HepG2 (cell line): ENCODE measurements around the gene BMP6. TPM values are rescaled to one million over a fixed set of nuclear protein-coding genes. Genes with fewer than 3 reads are reported as not detected.

ENCODE experiments used
- ATAC-seq: fragments of 200-7000 bp; cut with Tn5 transposase; 3 replicates; pipeline ENCODE4 v1.9.1; 2020; ENCODE audit warnings: mild to moderate bottlenecking, moderate library complexity
- BruUV-seq: library from RNA; stranded (reverse); fragments of 400-500 nt; replicated peaks from 2 replicates; lab custom pipeline; 2021; lab: Mats Ljungman, UMichigan
- CTCF ChIA-PET: fragments of 300-600 bp; formaldehyde crosslinking; extraction: SDS; loops from one replicate; lab custom pipeline; 2021; ENCODE audit warnings: low total read pairs, inconsistent platforms, low intra/inter-chr PET ratio; lab: Yijun Ruan, JAX
- POLR2A ChIA-PET: fragments of 350-600 bp; sonication (Branson Sonifier 250); formaldehyde crosslinking; loops from one replicate; lab custom pipeline; 2020; ENCODE audit warnings: antibody characterized with exemption, inconsistent platforms; lab: Yijun Ruan, JAX
- DNase-seq: peaks from one replicate; pipeline ENCODE4 v3.0.0-alpha.2; 2015; ENCODE audit warnings: low spot score
- FAIRE-seq: peaks from 3 replicates; lab custom pipeline; 2011; peaks lifted over from hg19 to GRCh38; lab: Jason Lieb, UNC
- H2AFZ ChIP-seq: one replicate; pipeline ENCODE4 v1.6.1; 2011; ENCODE audit warnings: low read length, inconsistent platforms
- H3K27ac ChIP-seq: fragments of 300-600 bp; 3 replicates; pipeline ENCODE4 v1.8.0; 2011; ENCODE audit warnings: mixed run types, mild to moderate bottlenecking, mixed read lengths, low read length, inconsistent platforms; ENCODE audit not compliant: insufficient read depth; ENCODE audit errors: extremely low read length
- H3K27me3 ChIP-seq, 2 experiments: fragments of 200-600 bp in 1 of 2; 2 replicates in 1 of 2; 3 replicates in 1 of 2; pipeline versions ENCODE4 v1.6.0 to v1.8.0; 2011; ENCODE audit warnings: low read length in 2 of 2, mild to moderate bottlenecking in 2 of 2, moderate library complexity in 2 of 2, inconsistent platforms in 1 of 2; ENCODE audit not compliant: insufficient read depth in 2 of 2, control insufficient read depth in 1 of 2
- H3K36me3 ChIP-seq, 2 experiments: fragments of 200-600 bp in 1 of 2; replicated peaks in 1 of 2; 2 replicates in 1 of 2; 3 replicates in 1 of 2; pipeline versions ENCODE4 v1.5.1 to v1.8.0; 2011; ENCODE audit warnings: low read length in 2 of 2, inconsistent platforms in 1 of 2; ENCODE audit not compliant: insufficient read depth in 2 of 2, control insufficient read depth in 1 of 2
- H3K4me1 ChIP-seq: 2 replicates; pipeline ENCODE4 v1.5.1; 2012; ENCODE audit warnings: low read length, inconsistent platforms; ENCODE audit not compliant: insufficient read depth
- H3K4me2 ChIP-seq: 2 replicates; pipeline ENCODE4 v1.6.0; 2011; ENCODE audit warnings: low read depth, low read length, inconsistent platforms
- H3K4me3 ChIP-seq, 3 experiments: fragments of 200-600 bp in 1 of 3; sonication (generic), shearing (Covaris generic) in 1 of 3; replicated peaks in 1 of 3; 2 replicates each; pipeline ENCODE4 v1.5.1; 2011 to 2016; ENCODE audit warnings: low read length in 3 of 3, inconsistent platforms in 2 of 3, low read depth in 2 of 3, mild to moderate bottlenecking in 2 of 3, control low read depth in 1 of 3, mixed read lengths in 1 of 3; ENCODE audit not compliant: insufficient read depth in 1 of 3
- H3K79me2 ChIP-seq: one replicate; pipeline ENCODE4 v1.6.1; 2011; ENCODE audit warnings: low read length, inconsistent platforms; ENCODE audit not compliant: insufficient read depth
- H3K9ac ChIP-seq: 2 replicates; pipeline ENCODE4 v1.6.0; 2011; ENCODE audit warnings: mild to moderate bottlenecking, low read depth, low read length, inconsistent platforms; ENCODE audit not compliant: insufficient read depth
- H3K9me3 ChIP-seq: 2 replicates; pipeline ENCODE4 v1.5.1; 2012; ENCODE audit warnings: mild to moderate bottlenecking, low read length
- H4K20me1 ChIP-seq: 2 replicates; pipeline ENCODE4 v1.6.0; 2011; ENCODE audit warnings: inconsistent platforms, mild to moderate bottlenecking, low read length, moderate library complexity; ENCODE audit not compliant: insufficient read depth
- DNMT3B ChIP-seq: conservative IDR thresholded peaks from 2 replicates; pipeline ENCODE4 v1.6.1; 2016; ENCODE audit warnings: missing biosample characterization, control low read depth
- POGZ ChIP-seq: sonication (generic); formaldehyde crosslinking; IDR thresholded peaks from 2 replicates; pipeline ENCODE4 v1.4.0; 2020; ENCODE audit warnings: mild to moderate bottlenecking, missing genetic modification reagents
- SNAPC4 ChIP-seq: sonication (generic); formaldehyde crosslinking; IDR thresholded peaks from 2 replicates; pipeline ENCODE4 v1.4.0; 2020; ENCODE audit warnings: mild to moderate bottlenecking, missing genetic modification reagents
- ZFP82 ChIP-seq: sonication (generic); formaldehyde crosslinking; IDR thresholded peaks from 2 replicates; pipeline ENCODE4 v1.5.1; 2020; ENCODE audit warnings: mild to moderate bottlenecking, missing genetic modification reagents, borderline replicate concordance
- ZNF260 ChIP-seq: sonication (generic); formaldehyde crosslinking; IDR thresholded peaks from 2 replicates; pipeline ENCODE4 v1.4.0; 2020; ENCODE audit warnings: missing genetic modification reagents, low read depth, mild to moderate bottlenecking, borderline replicate concordance
- ZNF317 ChIP-seq: sonication (generic); formaldehyde crosslinking; IDR thresholded peaks from 2 replicates; pipeline ENCODE4 v1.5.0; 2020; ENCODE audit warnings: mild to moderate bottlenecking, missing genetic modification reagents
- WGBS: methylation state at CpG from one replicate; pipeline ENCODE4 v1.1.6; 2017; ENCODE audit warnings: low lambda C conversion rate; 5-methylcytosine and 5-hydroxymethylcytosine counted together
- in situ Hi-C: cut with HindIII; loops from 2 replicates; pipeline ENCODE4 v1.10.0; 2017; ENCODE audit warnings: low pct_unique_long_range_greater_than_20kb; ENCODE audit not compliant: extremely low pct_ligation_motif_present
- intact Hi-C: fragments of 100-400 bp; cut with micrococcal nuclease; formaldehyde crosslinking; loops from one replicate; pipeline ENCODE4 v1.10.0; 2022; ENCODE audit not compliant: unreplicated experiment
- polyA plus RNA-seq, 8 experiments: library from polyadenylated mRNA; depleted of rRNA in 3 of 8; stranded (reverse) in 7 of 8; unstranded in 1 of 8; fragments of >200 nt; fragmentation: Illumina TruSeq in 4 of 8; extraction: Trizol in 4 of 8; gene quantifications; 2 replicates each; pipeline versions ENCODE4 v1.2.1 to v1.2.3, GENCODE V29; 2011 to 2016; ENCODE audit warnings: low read depth in 4 of 8, missing spikeins in 1 of 8, mixed read lengths in 1 of 8; ENCODE audit not compliant: insufficient read depth in 1 of 8
- total RNA-seq, 5 experiments: library from RNA; depleted of rRNA; stranded (reverse); fragments of >200 nt; fragmentation: Illumina TruSeq; extraction: Trizol; gene quantifications; 2 replicates each; pipeline ENCODE4 v1.2.3, GENCODE V29; 2016; ENCODE audit warnings: low read depth in 1 of 5

Gene BMP6
- total and polyA plus RNA-seq, 2 of the 13 experiments (the other 11 are each of a cell fraction or from before 2014, with no cell fraction given), result 0.09 to 0.18 TPM

- no peak for TF ChIP-seq DNMT3B (CRISPR knock-in tag)
- TF ChIP-seq ZNF260 (CRISPR knock-in tag), result no peak
- TF ChIP-seq ZNF317 (CRISPR knock-in tag), result no peak
- no peak for TF ChIP-seq ZFP82 (CRISPR knock-in tag)
These were observed 2.9 kb upstream of the BMP6 start (continued) for GRCh38 chr6:7723041-7723447.

GRCh38 chr6:7723554-7723953, 2.3 kb upstream of the BMP6 start:
- H3K4me2 ChIP-seq, result no peak overlapping the region
- H3K9me3 ChIP-seq, result no peaks in the 10 kb centered on the region
- ATAC-seq (no peak), DNase-seq (no peak), FAIRE-seq (no peak)
- H4K20me1 ChIP-seq, result no peaks in the 10 kb centered on the region; the same call in 1 of the 2 replicates
- H3K27ac ChIP-seq, result no peak overlapping the region
- intact Hi-C loops (loop anchor here (1.0 to 10.0 kb wide), 5 partner anchors 90 to 491 kb away; no protein-coding TSS in a partner anchor), in situ Hi-C loops (loop anchor here (10.0 kb wide), 1 partner anchor 341 kb away; the partner anchor contains the start of gene BLOC1S5)
- H3K36me3 ChIP-seq, result no peaks in the 10 kb centered on the region
- CTCF ChIA-PET, result interaction anchor here (1.3 to 2.7 kb wide), 4 partner anchors 90 to 336 kb away, joined by 5 to 16 read pairs (median 11); no protein-coding TSS in a partner anchor
- H3K4me1 ChIP-seq, result peaks cover 28% of the 10 kb centered on the region
- 55% methylated on average over 6 of the region's 6 CpGs for WGBS
- H3K9ac ChIP-seq, result no peak overlapping the region
- TF ChIP-seq POGZ (no peak), SNAPC4 (CRISPR knock-in tag) (peak; percentile 75; the same call in 1 of the 2 replicates)
- TF ChIP-seq, all 625 proteins: peak for 1
- Histone ChIP-seq H3K79me2 (no peaks in the 10 kb centered on the region), H3K27me3 (peaks cover 16 to 50% of the 10 kb centered on the region in 2 experiments; a peak in 4 of 5 replicates), H3K4me3 (no peak overlapping the region), H2AFZ (no peak overlapping the region)
- POLR2A ChIA-PET, result interaction anchor here (1.1 kb wide), 1 partner anchor 341 kb away, joined by 3 read pairs; the partner anchor contains the start of gene BLOC1S5
- no TSS peak for BruUV-seq
